Lower leg skin (tissue), 3 donors: ENCODE data around the gene GLI3.

Experiments used
- CTCF ChIP-seq, 3 donors: fragments of 450-650 bp; IDR thresholded peaks; one replicate each; pipeline ENCODE4 v1.5.1; 2016; ENCODE audit warnings: antibody characterized with exemption in 3 of 3, mild to moderate bottlenecking in 3 of 3, moderate library complexity in 2 of 3
- POLR2A ChIP-seq, 2 donors: fragments of 450-650 bp; IDR thresholded peaks; one replicate each; pipeline ENCODE4 v1.6.1; 2016 to 2017; ENCODE audit warnings: antibody characterized with exemption in 2 of 2, mild to moderate bottlenecking in 1 of 2, moderate library complexity in 1 of 2

- no peak for TF ChIP-seq CTCF (IDR thresholded peaks at IDR 0.05)
- TF ChIP-seq POLR2A (IDR thresholded peaks at IDR 0.05): no peak
These were observed 324.6 kb downstream of the GLI3 start for GRCh38 chr7:41912426-41912825.
